GM12892 (cell line): ENCODE data around the gene IFT27.

ENCODE experiments used
- POLR2A ChIP-seq: IDR thresholded peaks from 2 replicates; pipeline ENCODE4 v1.6.1; 2011; ENCODE audit warnings: low read depth, low read length, control low read depth
- POLR2AphosphoS5 ChIP-seq: IDR thresholded peaks from 2 replicates; pipeline ENCODE4 v1.6.1; 2011; ENCODE audit warnings: low read depth, low read length, control low read depth
- TAF1 ChIP-seq: IDR thresholded peaks from 2 replicates; pipeline ENCODE4 v1.6.1; 2011; ENCODE audit warnings: low read depth, mild to moderate bottlenecking, control low read depth, low read length, borderline replicate concordance

- TF ChIP-seq POLR2A (no peak), POLR2AphosphoS5 (no peak), TAF1 (no peak)
Observed at GRCh38 chr22:36764641-36765040, 11.3 kb downstream of the IFT27 start.
